GM18909 (cell line): ENCODE data around the gene ALPG.
A peak's percentile ranks its signal among the peaks of the same experiment; 100 is the strongest.
"Not testable (repeated sequence)": the region's sequence is repeated elsewhere in the genome, so short reads cannot be mapped to it uniquely, and the experiment has no call there.

Experiments used
- ATAC-seq: cut with Tn5 transposase; IDR thresholded peaks from one replicate; pipeline ENCODE4 v1.9.1; 2021; ENCODE audit warnings: mild to moderate bottlenecking; ENCODE audit not compliant: unreplicated experiment, poor library complexity

The ALPG gene

GRCh38 chr2:232437195-232437571, 30.5 kb downstream of the ALPG start:
- ATAC-seq = no peak

- no peak for ATAC-seq
Measured at GRCh38 chr2:232438091-232438490, 31.4 kb downstream of the ALPG start.

GRCh38 chr2:232438951-232439757, 32.5 kb downstream of the ALPG start:
- no peak for ATAC-seq

- no peak for ATAC-seq
Measured at GRCh38 chr2:232439758-232440135, 33.1 kb downstream of the ALPG start.

GRCh38 chr2:232440220-232441018, 33.8 kb downstream of the ALPG start:
- ATAC-seq = peak; percentile 69

- ATAC-seq = no peak
Measured at GRCh38 chr2:232441147-232441651, 34.6 kb downstream of the ALPG start.

- not testable (repeated sequence) for ATAC-seq
Measured at GRCh38 chr2:232441922-232442321, 35.3 kb downstream of the ALPG start.

GRCh38 chr2:232442431-232442830, 35.8 kb downstream of the ALPG start:
- not testable (repeated sequence) for ATAC-seq

GRCh38 chr2:232443047-232443446, 36.4 kb downstream of the ALPG start:
- ATAC-seq = not testable (repeated sequence)

- not testable (repeated sequence) for ATAC-seq
Measured at GRCh38 chr2:232443669-232444408, 37.2 kb downstream of the ALPG start.

GRCh38 chr2:232444409-232445148, 37.9 kb downstream of the ALPG start:
- no peak for ATAC-seq

- not testable (repeated sequence) for ATAC-seq
Measured at GRCh38 chr2:232445149-232445885, 38.7 kb downstream of the ALPG start.

- ATAC-seq = not testable (repeated sequence)
Measured at GRCh38 chr2:232446266-232446777, 39.7 kb downstream of the ALPG start.

GRCh38 chr2:232447091-232447620, 40.5 kb downstream of the ALPG start:
- ATAC-seq = no peak

- ATAC-seq = no peak
Measured at GRCh38 chr2:232447638-232448303, 41.1 kb downstream of the ALPG start.

GRCh38 chr2:232448304-232448690, 41.7 kb downstream of the ALPG start:
- no peak for ATAC-seq

GRCh38 chr2:232449964-232450363, 43.3 kb downstream of the ALPG start:
- ATAC-seq = no peak

- not testable (repeated sequence) for ATAC-seq
Measured at GRCh38 chr2:232451645-232452044, 45.0 kb downstream of the ALPG start.
